Muscle layer of duodenum (tissue), 2 donors: ENCODE measurements around the gene PCDHGA6.
"Not testable (repeated sequence)": the region's sequence is repeated elsewhere in the genome, so short reads cannot be mapped to it uniquely, and the experiment has no call there.

Experiments
- H3K27ac ChIP-seq: one replicate; pipeline ENCODE4 v1.7.0; 2013; ENCODE audit warnings: mild to moderate bottlenecking, low read length
- H3K27me3 ChIP-seq: one replicate; pipeline ENCODE4 v1.7.0; 2013; ENCODE audit warnings: low read depth, mild to moderate bottlenecking, control low read depth, low read length
- H3K36me3 ChIP-seq, 2 donors: one replicate each; pipeline ENCODE4 v1.7.0; 2013; ENCODE audit warnings: low read length in 2 of 2, control low read depth in 1 of 2, mild to moderate bottlenecking in 1 of 2; ENCODE audit not compliant: insufficient read depth in 2 of 2, control insufficient read depth in 1 of 2
- H3K4me1 ChIP-seq, 2 donors: one replicate each; pipeline ENCODE4 v1.7.0; 2013; ENCODE audit warnings: low read length in 2 of 2, mild to moderate bottlenecking in 2 of 2, control low read depth in 1 of 2, moderate library complexity in 1 of 2; ENCODE audit not compliant: insufficient read depth in 2 of 2, control insufficient read depth in 1 of 2
- H3K4me3 ChIP-seq, 2 donors: one replicate each; pipeline ENCODE4 v1.7.0; 2013; ENCODE audit warnings: low read length in 2 of 2, low read depth in 1 of 2, mild to moderate bottlenecking in 1 of 2
- H3K9me3 ChIP-seq, 2 donors: one replicate each; pipeline ENCODE4 v1.7.0; 2013; ENCODE audit warnings: low read length in 2 of 2, control low read depth in 1 of 2, mild to moderate bottlenecking in 1 of 2; ENCODE audit not compliant: control insufficient read depth in 1 of 2
- donor health status: healthy.

The PCDHGA6 gene

GRCh38 chr5:141362719-141363118 is 11.0 kb upstream of the PCDHGA6 start:
- no peaks in the 10 kb centered on the region for H3K27me3 ChIP-seq
- H3K27ac ChIP-seq = no peak overlapping the region
- no peaks in the 10 kb centered on the region for H3K4me1 ChIP-seq
- peak overlapping the region; percentile 37 to 58 for H3K4me3 ChIP-seq
- no peaks in the 10 kb centered on the region for H3K36me3 ChIP-seq
- peaks cover 60 to 74% of the 10 kb centered on the region in 2 donors for H3K9me3 ChIP-seq

- Histone ChIP-seq H3K4me1 (no peaks in the 10 kb centered on the region), H3K36me3 (no peaks in the 10 kb centered on the region), H3K27ac (no peak within 1 kb of the TSS), H3K27me3 (no peaks in the 10 kb centered on the region), H3K9me3 (peaks cover 60 to 75% of the 10 kb centered on the region in 2 donors), H3K4me3 (peak within 1 kb of the TSS; percentile 37 to 66)
Observed at GRCh38 chr5:141363952-141364660, 9.6 kb upstream of the PCDHGA6 start, which contains the start of gene PCDHGA5. Gene PCDHGA5 (plus strand): TSS chr5:141364162. CDS start chr5:141364331, 169 bp downstream.

- H3K27ac ChIP-seq = no peak overlapping the region
- H3K4me1 ChIP-seq = no peaks in the 10 kb centered on the region
- H3K36me3 ChIP-seq = peaks cover 0 to 7% of the 10 kb centered on the region in 2 donors
- H3K4me3 ChIP-seq = peak overlapping the region; percentile 34 to 66
- no peaks in the 10 kb centered on the region for H3K27me3 ChIP-seq
- peaks cover 49 to 77% of the 10 kb centered on the region in 2 donors for H3K9me3 ChIP-seq
Observed at GRCh38 chr5:141366016-141366896, 7.4 kb upstream of the PCDHGA6 start.

GRCh38 chr5:141369994-141370848 is 3.5 kb upstream of the PCDHGA6 start, which contains the start of gene PCDHGB3:
Gene PCDHGB3 (plus strand): TSS chr5:141370242. CDS start chr5:141370395, 153 bp downstream.
- H3K36me3 ChIP-seq = peaks cover 0 to 27% of the 10 kb centered on the region in 2 donors
- no peaks in the 10 kb centered on the region for H3K4me1 ChIP-seq
- H3K9me3 ChIP-seq = peaks cover 51 to 78% of the 10 kb centered on the region in 2 donors
- H3K4me3 ChIP-seq = peak within 1 kb of the TSS; percentile 13 to 75
- H3K27ac ChIP-seq = no peak within 1 kb of the TSS
- H3K27me3 ChIP-seq = no peaks in the 10 kb centered on the region

- Histone ChIP-seq H3K27me3 (no peaks in the 10 kb centered on the region), H3K4me3 (peak overlapping the region; percentile 23 to 75), H3K9me3 (peaks cover 51 to 77% of the 10 kb centered on the region in 2 donors)
Observed at GRCh38 chr5:141371572-141372475, 1.9 kb upstream of the PCDHGA6 start.

GRCh38 chr5:141374627-141375026 is 936 bp downstream of the PCDHGA6 start:
- no peaks in the 10 kb centered on the region for H3K4me1 ChIP-seq
- H3K9me3 ChIP-seq = peaks cover 48 to 83% of the 10 kb centered on the region in 2 donors
- H3K4me3 ChIP-seq = peak overlapping the region; percentile 34 to 75
- H3K36me3 ChIP-seq = peaks cover 0 to 32% of the 10 kb centered on the region in 2 donors
- H3K27ac ChIP-seq = no peak overlapping the region
- no peaks in the 10 kb centered on the region for H3K27me3 ChIP-seq

More at GRCh38 chr5:141371572-141372475, 1.9 kb upstream of the PCDHGA6 start:
- peaks cover 0 to 27% of the 10 kb centered on the region in 2 donors for H3K36me3 ChIP-seq
- no peaks in the 10 kb centered on the region for H3K4me1 ChIP-seq
- no peak overlapping the region for H3K27ac ChIP-seq

- H3K27me3 ChIP-seq, H3K4me1 ChIP-seq, H3K27ac ChIP-seq: not testable (repeated sequence)
- Histone ChIP-seq H3K9me3 (peaks cover 51 to 83% of the 10 kb centered on the region in 2 donors), H3K4me3 (peak overlapping the region in 1 of 2 donors; percentile 75), H3K36me3 (peaks cover 0 to 25% of the 10 kb centered on the region in 2 donors)
Observed at GRCh38 chr5:141375444-141376155, 1.9 kb downstream of the PCDHGA6 start.

GRCh38 chr5:141382469-141383294 is 9.0 kb downstream of the PCDHGA6 start, which contains the start of gene PCDHGA7:
Gene PCDHGA7 (plus strand): TSS chr5:141382742. CDS start chr5:141382900, 158 bp downstream.
- no peaks in the 10 kb centered on the region for H3K27me3 ChIP-seq
- H3K4me1 ChIP-seq = no peaks in the 10 kb centered on the region
- peaks cover 0 to 11% of the 10 kb centered on the region in 2 donors for H3K36me3 ChIP-seq
- H3K9me3 ChIP-seq = peaks cover 61 to 82% of the 10 kb centered on the region in 2 donors
- peak within 1 kb of the TSS; percentile 45 to 73 for H3K4me3 ChIP-seq
- H3K27ac ChIP-seq = no peak within 1 kb of the TSS

- H3K27me3 ChIP-seq = no peaks in the 10 kb centered on the region
- peaks cover 63 to 84% of the 10 kb centered on the region in 2 donors for H3K9me3 ChIP-seq
Observed at GRCh38 chr5:141383345-141383744, 9.7 kb downstream of the PCDHGA6 start.

More at GRCh38 chr5:141383345-141383744, 9.7 kb downstream of the PCDHGA6 start:
- Histone ChIP-seq H3K27ac (no peak overlapping the region), H3K4me3 (peak overlapping the region; percentile 45 to 73), H3K4me1 (no peaks in the 10 kb centered on the region), H3K36me3 (peaks cover 0 to 11% of the 10 kb centered on the region in 2 donors)
